ENCODE results near the gene CREBL2.

Gene CREBL2

GRCh38 chr12:12682284-12682683 lies 70.6 kb downstream of the CREBL2 start:
- peak; percentile 23 for DNase-seq

DNA sequence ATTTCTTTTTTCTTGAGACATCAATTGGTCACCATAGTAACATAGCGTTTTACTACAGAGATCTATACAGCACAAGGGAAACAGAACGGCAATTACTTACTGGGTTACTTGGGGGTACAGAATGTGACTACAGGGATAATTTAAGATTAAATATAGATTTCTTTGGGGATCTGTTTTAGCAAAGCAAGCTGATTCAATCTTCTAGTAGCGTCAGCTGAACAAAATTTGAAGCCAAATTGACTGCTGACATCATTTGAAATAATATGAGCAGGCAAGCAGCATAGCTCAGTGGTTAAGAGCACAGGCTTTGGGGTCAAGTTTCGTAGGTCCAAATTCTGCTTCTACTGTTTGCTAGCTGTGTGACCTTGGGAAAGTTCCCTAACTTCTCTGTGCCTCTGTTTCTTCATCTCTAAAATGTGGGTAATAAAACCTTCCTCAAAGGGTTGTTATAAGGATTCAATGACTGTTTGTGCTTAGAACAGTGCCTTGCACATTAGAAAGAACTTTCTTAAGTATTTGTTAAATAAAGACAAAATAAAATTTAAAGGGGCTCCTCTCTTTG lies 71.5 kb downstream of the CREBL2 start:
- DNase-seq = peak; percentile 8

- DNase-seq = peak; percentile 39
Observed at GRCh38 chr12:12683725-12684124, 72.0 kb downstream of the CREBL2 start.

GRCh38 chr12:12684375-12685106 lies 72.9 kb downstream of the CREBL2 start:
- peak; percentile 95 for DNase-seq

- peak; percentile 18 for DNase-seq
Observed at GRCh38 chr12:12685305-12685704, 73.6 kb downstream of the CREBL2 start.

GRCh38 chr12:12686472-12686871 lies 74.8 kb downstream of the CREBL2 start:
- DNase-seq = no peak

DNA sequence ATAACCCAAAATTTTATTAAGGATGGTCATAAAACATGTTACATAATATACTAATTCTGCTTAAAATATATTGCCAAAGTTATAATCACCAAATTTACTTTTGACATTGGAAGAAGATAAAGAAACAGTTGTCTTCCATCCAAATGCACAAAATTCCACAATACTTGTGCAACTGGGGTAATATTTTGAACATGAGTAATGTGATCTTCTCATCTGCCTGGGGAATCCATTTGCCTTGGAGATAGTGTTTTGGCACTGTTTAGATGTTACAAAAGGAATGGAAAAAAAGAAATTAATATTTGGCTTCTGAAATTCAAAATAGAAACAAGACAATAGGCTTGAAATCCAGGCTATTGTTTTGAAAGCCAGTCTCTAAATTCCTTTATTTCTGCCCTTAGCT lies 75.2 kb downstream of the CREBL2 start:
- no peak for DNase-seq

DNA sequence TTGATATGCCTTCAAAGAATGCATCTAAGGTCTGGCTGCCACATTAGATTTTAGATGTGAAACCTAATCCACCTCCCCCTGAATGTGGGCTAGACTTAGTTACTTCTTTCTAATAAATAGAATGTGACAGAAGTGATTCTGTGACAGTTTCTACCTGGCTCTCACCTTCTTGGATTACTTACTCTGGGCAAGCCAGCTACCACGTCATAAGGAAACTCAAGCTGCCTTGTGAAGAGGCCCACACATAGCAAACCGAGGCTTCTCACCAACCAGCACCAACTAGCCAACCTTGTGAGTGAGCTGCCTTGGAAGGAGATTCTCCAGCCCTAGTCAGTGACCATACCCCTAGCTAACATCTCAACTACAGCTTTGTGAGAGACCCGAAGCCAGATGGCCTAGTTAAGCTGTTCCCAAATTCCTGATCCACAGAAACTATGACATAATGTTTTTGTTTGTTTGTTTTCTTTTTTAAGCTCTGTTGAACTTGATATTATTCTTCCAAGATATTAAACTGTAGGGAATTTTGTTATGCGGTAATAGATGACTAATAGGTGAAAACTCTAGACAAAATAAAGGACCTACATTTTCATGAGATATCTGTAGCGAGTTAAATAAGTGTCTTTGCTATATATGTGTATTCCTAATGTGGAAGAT lies 78.1 kb downstream of the CREBL2 start:
- DNase-seq = no peak

- no peak for DNase-seq
Observed at GRCh38 chr12:12691549-12691948, 79.9 kb downstream of the CREBL2 start.

- DNase-seq = no peak
Observed at GRCh38 chr12:12693111-12693671, 81.5 kb downstream of the CREBL2 start.

All from NCI-H69 (cell line).